BJ (cell line): ENCODE measurements around the gene MSTN. TPM values are rescaled to one million over a fixed set of nuclear protein-coding genes. Genes with fewer than 3 reads are reported as not detected.

Experiments used
- CTCF ChIA-PET: fragments of 350-600 bp; formaldehyde crosslinking; extraction: SDS; loops from one replicate; lab custom pipeline; 2021; ENCODE audit warnings: antibody characterized with exemption, inconsistent platforms; lab: Yijun Ruan, JAX
- POLR2A ChIA-PET: fragments of 300-600 bp; sonication (Branson Sonifier 250); formaldehyde crosslinking; extraction: SDS; loops from one replicate; lab custom pipeline; 2021; ENCODE audit warnings: antibody characterized with exemption; lab: Charles Lee
- DNase-seq: peaks from one replicate; pipeline ENCODE4 v3.0.0-alpha.2; 2011; ENCODE audit warnings: low read depth
- H3K27me3 ChIP-seq: 2 replicates; pipeline ENCODE4 v1.6.0; 2011; ENCODE audit warnings: low read length; ENCODE audit not compliant: control insufficient read depth, insufficient read depth
- H3K36me3 ChIP-seq: 2 replicates; pipeline ENCODE4 v1.5.1; 2011; ENCODE audit warnings: low read length; ENCODE audit not compliant: control insufficient read depth, insufficient read depth
- H3K4me3 ChIP-seq: 2 replicates; pipeline ENCODE4 v1.5.1; 2011; ENCODE audit warnings: low read depth, mild to moderate bottlenecking, control low read depth, low read length
- CTCF ChIP-seq: IDR thresholded peaks from 2 replicates; pipeline ENCODE4 v1.5.1; 2011; ENCODE audit warnings: low read depth, mild to moderate bottlenecking, control low read depth, inconsistent platforms, low read length, moderate library complexity; ENCODE audit not compliant: insufficient read depth
- polyA plus RNA-seq: library from polyadenylated mRNA; depleted of rRNA; stranded (reverse); fragments of >200 nt; gene quantifications from 2 replicates; pipeline ENCODE4 v1.2.3, GENCODE V29; 2011

MSTN gene
- polyA plus RNA-seq, 1 experiment: not detected

- Histone ChIP-seq H3K4me3 (no peak overlapping the region), H3K27me3 (no peaks in the 10 kb centered on the region), H3K36me3 (no peaks in the 10 kb centered on the region)
- DNase-seq: no peak
- ChIA-PET CTCF (interaction anchor here (0.7 to 1.8 kb wide), 4 partner anchors 11 to 262 kb away, joined by 3 to 8 read pairs (median 4); no protein-coding TSS in a partner anchor), POLR2A (no interaction called here)
- TF ChIP-seq CTCF: no peak
These were observed 1.9 kb downstream of the MSTN start for GRCh38 chr2:190060626-190061025.

- no peak overlapping the region for H3K4me3 ChIP-seq
- no peaks in the 10 kb centered on the region for H3K27me3 ChIP-seq
- POLR2A ChIA-PET: interaction anchor here (0.6 kb wide), 1 partner anchor 217 kb away, joined by 3 read pairs; no protein-coding TSS in a partner anchor
- CTCF ChIA-PET: interaction anchor here (0.7 to 1.4 kb wide), 5 partner anchors 19 to 310 kb away, joined by 3 to 5 read pairs (median 3); no protein-coding TSS in a partner anchor
- no peaks in the 10 kb centered on the region for H3K36me3 ChIP-seq
- TF ChIP-seq CTCF: no peak
- no peak for DNase-seq
These were observed 2.5 kb downstream of the MSTN start for GRCh38 chr2:190060019-190060418.

GRCh38 chr2:190053426-190053825 is 9.1 kb downstream of the MSTN start:
- ChIA-PET CTCF (interaction anchor here (1.0 kb wide), 1 partner anchor 11 kb away, joined by 3 read pairs; no protein-coding TSS in a partner anchor), POLR2A (no interaction called here)
- no peak for TF ChIP-seq CTCF
- Histone ChIP-seq H3K36me3 (no peaks in the 10 kb centered on the region), H3K27me3 (no peaks in the 10 kb centered on the region), H3K4me3 (no peak overlapping the region)
- DNase-seq: no peak

GRCh38 chr2:190052307-190052706 is 10.2 kb downstream of the MSTN start:
- H3K27me3 ChIP-seq: no peaks in the 10 kb centered on the region
- no peaks in the 10 kb centered on the region for H3K36me3 ChIP-seq
- no peak overlapping the region for H3K4me3 ChIP-seq
- ChIA-PET CTCF (interaction anchor here (0.9 kb wide), 1 partner anchor 9 kb away, joined by 4 read pairs; no protein-coding TSS in a partner anchor), POLR2A (no interaction called here)
- TF ChIP-seq CTCF: no peak
- DNase-seq: no peak

GRCh38 chr2:190051223-190051622 is 11.3 kb downstream of the MSTN start:
- ChIA-PET CTCF (interaction anchor here (0.9 to 1.0 kb wide), 2 partner anchors 18 to 249 kb away, joined by 4 read pairs; no protein-coding TSS in a partner anchor), POLR2A (no interaction called here)
- no peaks in the 10 kb centered on the region for H3K27me3 ChIP-seq

More at GRCh38 chr2:190051223-190051622, 11.3 kb downstream of the MSTN start:
- H3K4me3 ChIP-seq: no peak overlapping the region
- no peak for TF ChIP-seq CTCF
- no peak for DNase-seq
- no peaks in the 10 kb centered on the region for H3K36me3 ChIP-seq
